OCI-LY1 (cell line): Measurements from ENCODE around the gene LRRFIP2.

Experiments
- CTCF ChIP-seq: fragments of 200-600 bp; sonication (generic), shearing (Covaris generic); IDR thresholded peaks from 2 replicates; pipeline ENCODE4 v1.5.1; 2017; ENCODE audit warnings: mild to moderate bottlenecking, antibody characterized with exemption, low read length, moderate library complexity, mixed read lengths
- EZH2 ChIP-seq: fragments of 200-600 bp; sonication (generic), shearing (Covaris generic); IDR thresholded peaks from 2 replicates; pipeline ENCODE4 v1.8.0; 2017; ENCODE audit warnings: borderline replicate concordance, mixed run types, mild to moderate bottlenecking, antibody characterized with exemption, low read length, moderate library complexity, mixed read lengths

GRCh38 chr3:37097776-37098175 lies 76.6 kb downstream of the LRRFIP2 start:
- TF ChIP-seq CTCF (no peak), EZH2 (no peak)
